HS-5 (cell line): Measurements from ENCODE around the gene RAMP1.
A peak's percentile ranks its signal among the peaks of the same experiment; 100 is the strongest.
"Not testable (repeated sequence)": the region's sequence is repeated elsewhere in the genome, so short reads cannot be mapped to it uniquely, and the experiment has no call there.

Experiments
- DNase-seq: peaks from one replicate; pipeline ENCODE4 v3.0.0-alpha.2; 2012; ENCODE audit warnings: low read depth

Gene RAMP1

DNA sequence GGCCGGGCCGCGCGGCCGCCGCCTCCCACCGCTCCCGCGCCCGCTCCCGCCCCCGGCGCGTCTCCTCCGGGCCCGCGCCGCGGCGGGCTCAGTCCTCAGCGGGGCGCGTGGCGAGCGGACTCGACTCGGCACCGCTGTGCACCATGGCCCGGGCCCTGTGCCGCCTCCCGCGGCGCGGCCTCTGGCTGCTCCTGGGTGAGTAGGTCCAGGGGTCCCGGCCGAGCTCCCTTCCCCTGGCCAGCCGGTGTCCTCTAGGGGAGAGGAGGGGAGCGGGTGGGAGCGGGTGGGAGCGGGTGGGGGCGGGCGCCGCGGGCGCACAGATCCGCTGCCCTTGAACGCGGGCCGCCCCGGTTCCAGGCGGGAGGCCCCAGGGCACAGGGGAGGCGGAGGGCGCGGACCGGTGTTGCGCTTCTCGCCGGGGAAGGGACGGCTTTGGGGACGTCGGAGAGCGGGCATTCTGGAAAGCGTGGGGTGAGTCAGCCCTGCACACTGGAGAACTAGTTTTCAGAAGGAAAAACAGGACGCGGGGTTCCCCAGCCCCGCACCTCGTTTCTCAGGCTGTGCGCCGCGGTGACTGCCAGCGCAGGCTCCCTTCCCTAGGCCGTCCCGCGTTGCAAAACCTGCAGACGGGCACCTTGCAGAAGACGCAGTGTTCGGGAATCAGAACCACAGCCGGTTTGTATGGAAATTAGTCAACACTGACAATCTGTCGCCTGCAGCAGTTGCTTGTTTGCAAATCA lies at the start of gene RAMP1:
TSS of gene RAMP1 (plus strand) at position 91 of the 740 bp plus-strand sequence. CDS start at position 144, 53 bp downstream.
- no peak for DNase-seq

DNA sequence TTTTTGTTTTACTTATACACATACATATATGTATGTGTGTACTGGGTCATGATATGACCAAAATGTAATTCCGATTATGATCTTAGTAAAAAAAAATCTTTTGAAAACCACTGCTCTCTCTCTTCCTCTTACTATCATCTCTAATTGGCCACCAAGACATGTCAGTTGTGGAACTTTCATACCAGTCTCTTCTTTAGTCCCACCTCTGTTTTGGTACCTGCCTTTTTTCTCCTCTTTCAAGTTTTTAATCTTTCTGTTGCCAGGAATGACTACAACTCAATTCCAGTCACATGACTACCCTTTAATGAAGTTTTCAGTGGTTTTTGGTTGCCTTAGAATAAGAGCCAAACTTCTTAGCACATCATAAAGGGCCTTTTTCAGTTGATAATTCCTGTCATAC lies 43.8 kb upstream of the RAMP1 start:
- no peak for DNase-seq

- DNase-seq = no peak
Observed at GRCh38 chr2:237816531-237816930, 42.9 kb upstream of the RAMP1 start.

DNA sequence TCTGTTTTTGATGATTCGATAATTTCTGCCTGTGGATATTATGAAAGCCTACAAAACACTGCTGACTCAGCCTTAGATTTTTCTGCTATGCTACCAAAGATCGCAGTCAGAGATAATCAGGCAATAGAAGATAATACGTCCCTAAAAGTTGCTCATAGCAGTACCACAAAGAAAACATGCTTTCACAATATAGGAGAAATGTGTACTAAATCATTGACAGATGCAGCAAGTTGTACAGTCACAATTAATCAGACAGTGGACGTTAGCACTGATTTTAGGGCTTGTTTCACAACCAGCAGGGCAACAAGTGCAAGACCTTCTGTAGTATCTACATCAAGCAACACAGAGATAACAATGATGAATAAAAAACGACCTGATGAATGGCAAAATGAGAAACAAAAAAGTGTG lies 41.4 kb upstream of the RAMP1 start:
- peak; percentile 88 for DNase-seq

DNA sequence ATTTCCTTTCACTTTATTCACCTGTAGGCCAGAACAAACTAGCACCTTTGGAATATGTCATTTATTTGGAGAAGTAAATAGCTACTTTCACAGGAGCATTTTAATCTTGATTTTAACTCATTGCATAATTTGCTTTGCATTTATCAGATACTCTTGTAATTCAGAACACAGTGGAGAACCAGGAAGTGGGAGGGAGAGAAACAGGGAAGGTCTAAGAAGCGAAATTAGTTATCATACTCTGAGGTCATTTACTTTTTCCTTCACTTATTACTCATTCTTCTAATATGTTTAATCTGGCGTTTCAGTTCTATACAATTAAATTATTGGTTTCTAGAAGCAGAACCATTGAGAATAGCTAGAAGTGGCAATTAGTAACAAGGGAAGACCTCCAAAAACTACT lies 40.2 kb upstream of the RAMP1 start:
- DNase-seq = no peak

- DNase-seq = no peak
Observed at GRCh38 chr2:237820421-237820820, 39.0 kb upstream of the RAMP1 start.

DNA sequence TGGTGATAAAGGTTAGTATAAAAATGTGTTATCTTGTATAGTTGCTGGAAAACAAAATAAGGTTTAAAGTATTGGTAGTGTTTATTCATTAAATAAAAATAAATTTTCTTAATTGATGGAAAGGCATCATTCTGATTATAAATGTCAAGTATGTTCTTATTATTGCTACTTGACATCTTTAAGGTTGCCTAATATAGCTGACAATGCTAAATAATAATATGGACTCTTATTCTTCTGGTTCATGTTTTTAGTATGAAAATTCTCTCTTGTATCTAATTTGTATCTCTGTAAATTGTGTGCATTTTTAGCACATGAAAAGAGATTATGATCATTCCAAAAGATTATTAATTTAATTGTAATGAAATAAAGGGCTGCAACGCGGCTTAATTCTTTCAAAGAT lies 35.9 kb upstream of the RAMP1 start:
- no peak for DNase-seq

DNA sequence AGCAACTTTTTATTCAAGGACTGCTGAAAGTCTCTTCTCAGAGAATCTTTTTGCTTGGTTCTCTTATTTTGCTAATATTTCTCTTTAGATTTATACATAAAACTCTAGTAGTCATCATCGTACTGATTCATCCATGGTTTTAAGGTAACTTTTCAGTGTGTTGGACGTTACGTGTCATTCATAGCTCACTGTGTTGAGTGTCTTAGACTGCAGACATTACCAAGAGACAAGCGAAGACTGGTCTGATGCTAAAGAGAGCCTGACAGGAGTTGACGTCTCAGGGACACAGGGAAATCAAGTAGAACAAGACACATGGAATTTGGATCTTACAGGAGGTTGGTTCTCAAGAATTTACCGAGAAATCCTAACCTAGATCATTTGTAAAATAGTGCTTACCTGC lies 35.3 kb upstream of the RAMP1 start:
- DNase-seq = no peak

GRCh38 chr2:237827421-237827987 lies 31.9 kb upstream of the RAMP1 start:
- DNase-seq = no peak

GRCh38 chr2:237830522-237830921 lies 28.9 kb upstream of the RAMP1 start:
- DNase-seq = no peak

GRCh38 chr2:237833546-237833945 lies 25.9 kb upstream of the RAMP1 start:
- DNase-seq = no peak

- no peak for DNase-seq
Observed at GRCh38 chr2:237835372-237835771, 24.1 kb upstream of the RAMP1 start.

DNA sequence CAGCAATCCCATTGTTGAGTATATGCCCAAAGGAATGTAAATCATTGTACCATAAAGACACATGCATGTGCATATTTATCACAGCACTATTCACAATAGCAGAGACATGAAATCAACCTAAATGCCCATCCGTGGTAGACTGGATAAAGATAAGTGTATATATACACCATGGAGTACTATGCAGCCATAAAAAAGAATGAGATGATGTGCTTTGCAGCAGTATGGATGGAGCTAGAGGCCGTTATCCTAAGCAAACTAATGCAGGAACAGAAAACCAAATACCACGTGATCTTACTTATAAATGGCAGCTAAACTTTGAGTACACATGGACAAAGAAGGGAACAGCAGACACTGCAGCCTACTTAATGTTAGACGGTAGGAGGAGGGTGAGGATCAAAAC lies 18.4 kb upstream of the RAMP1 start:
- no peak for DNase-seq

DNA sequence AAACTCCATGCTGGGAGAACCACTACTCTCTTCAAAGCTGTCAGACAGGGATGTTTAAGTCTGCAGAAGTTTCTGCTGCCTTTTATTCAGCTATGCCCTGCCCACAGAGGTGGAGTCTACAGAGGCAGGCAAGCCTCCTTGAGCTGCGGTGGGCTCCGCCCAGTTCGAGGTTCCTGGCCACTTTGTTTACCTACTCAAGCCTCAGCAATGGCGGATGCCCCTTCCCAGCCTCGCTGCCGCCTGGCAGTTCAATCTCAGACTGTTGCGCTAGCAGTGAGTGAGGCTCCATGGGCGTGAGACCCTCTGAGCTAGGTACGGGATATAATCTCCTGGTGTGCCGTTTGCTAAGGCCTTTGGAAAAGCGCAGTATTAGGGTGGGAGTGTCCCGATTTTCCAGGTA lies 10.5 kb upstream of the RAMP1 start:
- DNase-seq = not testable (repeated sequence)

DNA sequence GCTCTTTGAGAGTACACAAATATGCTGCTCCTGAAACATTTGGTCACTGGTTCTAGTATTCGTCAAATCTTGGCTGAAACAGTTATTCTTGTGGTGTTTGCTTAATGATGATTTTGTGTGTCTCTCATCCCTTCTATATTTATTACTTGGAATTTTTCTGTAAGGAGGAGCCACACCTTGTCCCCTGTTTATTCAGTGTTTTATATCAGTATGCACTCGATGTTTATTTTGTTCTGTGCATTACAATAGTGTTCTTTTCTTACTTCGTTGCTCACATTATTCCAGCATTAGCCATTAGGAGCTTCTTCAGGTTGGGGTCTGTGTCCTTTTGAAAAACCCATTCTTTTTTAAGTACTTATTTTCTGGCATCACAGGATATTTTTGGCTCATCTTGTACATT lies 5.1 kb upstream of the RAMP1 start:
- DNase-seq = no peak

DNA sequence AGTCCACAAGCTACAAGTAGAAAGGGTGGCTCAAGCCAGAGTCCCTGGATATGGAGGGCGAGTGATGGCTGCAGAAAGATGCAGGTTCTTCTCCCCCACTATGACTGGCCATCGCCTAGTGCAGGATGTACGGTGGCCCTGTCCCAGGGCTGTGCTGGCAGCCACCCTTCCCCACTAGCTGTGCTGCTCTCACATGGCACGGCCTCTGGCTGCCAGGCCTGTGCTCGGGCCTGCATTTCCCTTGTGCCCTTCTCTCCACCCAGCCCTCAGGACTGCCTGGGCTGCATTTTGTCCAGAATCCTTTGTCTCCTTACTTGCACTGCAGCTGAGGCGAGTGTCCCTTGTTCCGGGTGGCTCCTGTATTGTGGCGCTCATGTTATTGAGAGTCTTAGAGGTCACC lies 1.6 kb upstream of the RAMP1 start:
- no peak for DNase-seq

- DNase-seq = peak; percentile 29
Observed at GRCh38 chr2:237858294-237859081, 935 bp upstream of the RAMP1 start.

DNA sequence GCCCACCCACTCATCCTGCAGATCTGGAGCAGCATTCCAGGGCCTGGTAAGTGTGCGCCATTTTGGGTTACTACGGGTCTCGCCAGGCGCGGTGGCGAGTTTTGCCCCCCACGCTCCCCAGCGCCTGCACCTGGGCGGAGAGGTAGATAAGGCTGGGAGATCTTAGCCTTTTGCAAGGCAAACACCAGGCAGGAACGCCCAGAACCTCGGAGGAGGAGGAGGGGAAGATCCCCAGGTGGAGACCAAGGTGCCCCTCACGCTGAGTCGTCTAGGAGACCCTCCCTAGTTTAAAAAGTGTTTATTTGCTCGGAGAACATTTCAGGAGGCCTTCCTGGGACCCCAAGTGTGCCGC lies 365 bp upstream of the RAMP1 start:
- DNase-seq = no peak

DNA sequence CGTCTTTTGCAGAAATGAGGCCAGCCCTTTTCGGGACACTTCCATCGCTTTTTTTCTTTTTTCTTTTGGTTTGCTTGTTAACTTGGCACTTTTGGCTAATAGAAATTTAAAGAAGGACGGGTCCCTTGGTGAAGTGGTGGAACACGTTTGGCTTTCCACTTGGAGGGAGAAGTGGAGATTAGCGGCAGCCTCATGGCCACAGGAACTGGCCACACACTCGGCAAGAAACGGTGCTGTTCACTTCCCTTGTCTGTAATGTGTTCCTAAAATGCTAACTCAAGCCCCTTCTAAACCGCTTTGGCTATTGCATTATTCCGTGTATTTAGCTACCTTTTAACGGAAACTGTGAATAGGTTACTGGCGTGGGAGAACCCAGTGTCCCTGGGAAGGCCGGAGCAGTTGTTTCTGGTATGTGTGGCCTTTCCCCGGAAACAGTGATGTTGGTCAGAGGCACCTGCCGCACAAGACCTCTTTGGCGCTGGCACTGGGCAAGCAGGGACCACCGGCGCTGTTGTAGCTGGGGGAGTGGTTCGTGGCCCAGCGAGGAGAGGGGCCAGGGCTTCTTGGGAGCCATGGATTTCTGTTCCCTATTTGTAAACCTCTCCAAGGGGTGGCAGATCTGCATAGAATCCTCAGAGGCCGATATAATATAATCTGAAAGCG lies 981 bp downstream of the RAMP1 start:
- DNase-seq = no peak

DNA sequence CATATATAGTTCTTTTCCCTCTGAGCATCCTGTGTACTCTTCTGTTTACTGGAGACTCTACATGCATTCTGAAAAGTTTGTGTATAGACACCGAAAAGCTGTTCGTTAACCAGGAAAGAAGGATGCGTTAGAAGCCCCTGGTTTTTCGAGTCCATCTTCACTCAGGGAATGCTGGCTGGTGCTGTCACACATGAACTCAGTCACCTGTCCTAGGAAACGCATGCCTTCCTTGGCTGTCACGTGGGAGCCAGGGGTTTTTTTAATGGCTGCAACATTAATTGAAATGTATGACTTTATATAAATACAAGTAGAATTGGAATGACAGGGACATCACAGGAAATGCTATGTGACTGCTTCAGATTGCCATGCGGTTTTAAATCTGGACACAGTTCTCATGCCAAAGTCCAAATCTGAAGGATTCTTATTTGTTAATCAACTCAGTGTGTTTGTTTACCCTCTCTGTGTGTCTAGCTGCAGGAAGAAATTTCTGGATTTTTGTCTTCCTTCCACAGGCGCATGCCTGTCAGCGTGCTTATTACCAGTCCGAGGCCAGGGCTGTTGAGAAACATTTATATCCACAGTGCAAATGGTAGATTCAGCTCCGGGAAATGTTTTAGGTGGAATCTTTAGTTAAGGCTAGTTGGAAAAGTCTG lies 2.6 kb downstream of the RAMP1 start:
- DNase-seq = no peak

DNA sequence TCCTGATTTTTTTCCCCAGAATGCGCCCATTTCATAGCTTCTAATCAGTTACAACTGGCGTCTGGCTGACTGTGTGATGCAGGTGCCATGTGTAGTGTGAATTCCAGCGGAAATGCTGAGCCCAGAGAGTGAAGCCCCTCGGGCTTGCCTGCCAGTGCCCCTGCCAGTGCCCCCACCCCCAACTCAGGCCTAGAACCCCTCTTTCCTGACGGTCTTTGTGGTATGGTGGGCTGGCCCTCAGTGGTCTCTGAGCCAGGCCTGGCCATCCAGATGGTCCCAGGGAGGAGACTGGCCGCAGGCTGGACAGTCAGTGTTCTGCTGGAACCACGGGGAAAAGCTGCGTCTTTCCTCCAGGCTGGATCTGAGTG lies 3.1 kb downstream of the RAMP1 start:
- no peak for DNase-seq

DNA sequence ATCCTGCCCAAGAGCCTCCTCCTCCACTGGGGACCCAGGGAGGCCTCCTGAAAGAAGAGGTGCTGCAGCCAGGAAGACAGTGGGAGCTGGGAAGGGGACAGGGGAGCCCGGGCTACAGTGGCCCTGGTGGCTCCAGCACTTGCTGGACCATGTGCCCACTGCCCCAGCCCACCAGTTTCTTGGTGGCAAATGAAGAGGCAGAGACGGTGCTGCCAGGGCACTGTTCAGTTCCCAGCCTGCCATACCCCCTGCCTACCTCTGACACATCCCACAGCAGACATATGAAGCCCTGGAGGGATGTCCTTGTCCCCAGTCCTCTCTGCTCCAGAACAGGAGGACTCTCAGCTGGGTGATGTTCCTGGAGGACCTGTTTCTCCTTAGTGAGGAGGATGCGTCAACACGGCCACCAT lies 3.7 kb downstream of the RAMP1 start:
- no peak for DNase-seq
